GM19351 (cell line): Measurements from ENCODE around the gene NXPE3.

ENCODE experiments used
- ATAC-seq: cut with Tn5 transposase; IDR thresholded peaks from one replicate; pipeline ENCODE4 v1.9.1; 2021; ENCODE audit warnings: mild to moderate bottlenecking, moderate library complexity; ENCODE audit not compliant: unreplicated experiment

The NXPE3 gene

GRCh38 chr3:101828276-101828675 is 49.3 kb downstream of the NXPE3 start:
- no peak for ATAC-seq

- peak; percentile 47 for ATAC-seq
These were observed 49.9 kb downstream of the NXPE3 start for GRCh38 chr3:101828691-101829436.

GRCh38 chr3:101829437-101829830 is 50.4 kb downstream of the NXPE3 start:
- ATAC-seq, result no peak

GRCh38 chr3:101829874-101830273 is 50.9 kb downstream of the NXPE3 start:
- ATAC-seq, result peak; percentile 17

GRCh38 chr3:101833446-101833974 is 54.5 kb downstream of the NXPE3 start:
- ATAC-seq, result no peak

GRCh38 chr3:101835676-101836075 is 56.7 kb downstream of the NXPE3 start:
- ATAC-seq, result no peak

- no peak for ATAC-seq
These were observed 57.1 kb downstream of the NXPE3 start for GRCh38 chr3:101836160-101836559.

GRCh38 chr3:101836652-101837598 is 57.9 kb downstream of the NXPE3 start:
- no peak for ATAC-seq

- ATAC-seq, result no peak
These were observed 59.7 kb downstream of the NXPE3 start for GRCh38 chr3:101838691-101839090.

- ATAC-seq, result no peak
These were observed 61.1 kb downstream of the NXPE3 start for GRCh38 chr3:101840066-101840465.

GRCh38 chr3:101842245-101842934 is 63.4 kb downstream of the NXPE3 start:
- ATAC-seq, result no peak

- ATAC-seq, result no peak
These were observed 63.9 kb downstream of the NXPE3 start for GRCh38 chr3:101842935-101843330.

GRCh38 chr3:101845425-101845824 is 66.4 kb downstream of the NXPE3 start:
- ATAC-seq, result no peak

GRCh38 chr3:101846709-101847108 is 67.7 kb downstream of the NXPE3 start:
- ATAC-seq, result no peak

GRCh38 chr3:101847328-101847727 is 68.3 kb downstream of the NXPE3 start:
- no peak for ATAC-seq

- ATAC-seq, result no peak
These were observed 69.3 kb downstream of the NXPE3 start for GRCh38 chr3:101848326-101848725.

GRCh38 chr3:101848754-101849713 is 70.0 kb downstream of the NXPE3 start, which contains the start of gene NFKBIZ:
NFKBIZ (plus strand) TSS chr3:101849514; CDS start chr3:101849629, 115 bp downstream.
- ATAC-seq, result peak; percentile 71

GRCh38 chr3:101849714-101850245 is 70.8 kb downstream of the NXPE3 start:
- ATAC-seq, result peak; percentile 24

- ATAC-seq, result peak; percentile 30
These were observed 71.4 kb downstream of the NXPE3 start for GRCh38 chr3:101850246-101851051.
